GM06990 (cell line): ENCODE measurements around the gene TMPRSS4.

Experiments
- DNase-seq: peaks from one replicate; pipeline ENCODE4 v3.0.0-alpha.2; 2011; ENCODE audit not compliant: insufficient read length; ENCODE audit errors: extremely low read depth
- H3K27me3 ChIP-seq: replicated peaks from 2 replicates; pipeline ENCODE4 v1.6.0; 2011; ENCODE audit warnings: low read length; ENCODE audit not compliant: control insufficient read depth, insufficient read depth
- H3K36me3 ChIP-seq: 2 replicates; pipeline ENCODE4 v1.5.1; 2011; ENCODE audit warnings: low read length; ENCODE audit not compliant: control insufficient read depth, insufficient read depth
- H3K4me3 ChIP-seq: replicated peaks from 2 replicates; pipeline ENCODE4 v1.5.1; 2011; ENCODE audit warnings: low read depth, mild to moderate bottlenecking, control low read depth, low read length
- CTCF ChIP-seq: IDR thresholded peaks from 2 replicates; pipeline ENCODE4 v1.5.1; 2011; ENCODE audit warnings: low read length, control low read depth, mild to moderate bottlenecking, inconsistent platforms; ENCODE audit not compliant: insufficient read depth, poor library complexity, severe bottlenecking

Gene TMPRSS4

DNA sequence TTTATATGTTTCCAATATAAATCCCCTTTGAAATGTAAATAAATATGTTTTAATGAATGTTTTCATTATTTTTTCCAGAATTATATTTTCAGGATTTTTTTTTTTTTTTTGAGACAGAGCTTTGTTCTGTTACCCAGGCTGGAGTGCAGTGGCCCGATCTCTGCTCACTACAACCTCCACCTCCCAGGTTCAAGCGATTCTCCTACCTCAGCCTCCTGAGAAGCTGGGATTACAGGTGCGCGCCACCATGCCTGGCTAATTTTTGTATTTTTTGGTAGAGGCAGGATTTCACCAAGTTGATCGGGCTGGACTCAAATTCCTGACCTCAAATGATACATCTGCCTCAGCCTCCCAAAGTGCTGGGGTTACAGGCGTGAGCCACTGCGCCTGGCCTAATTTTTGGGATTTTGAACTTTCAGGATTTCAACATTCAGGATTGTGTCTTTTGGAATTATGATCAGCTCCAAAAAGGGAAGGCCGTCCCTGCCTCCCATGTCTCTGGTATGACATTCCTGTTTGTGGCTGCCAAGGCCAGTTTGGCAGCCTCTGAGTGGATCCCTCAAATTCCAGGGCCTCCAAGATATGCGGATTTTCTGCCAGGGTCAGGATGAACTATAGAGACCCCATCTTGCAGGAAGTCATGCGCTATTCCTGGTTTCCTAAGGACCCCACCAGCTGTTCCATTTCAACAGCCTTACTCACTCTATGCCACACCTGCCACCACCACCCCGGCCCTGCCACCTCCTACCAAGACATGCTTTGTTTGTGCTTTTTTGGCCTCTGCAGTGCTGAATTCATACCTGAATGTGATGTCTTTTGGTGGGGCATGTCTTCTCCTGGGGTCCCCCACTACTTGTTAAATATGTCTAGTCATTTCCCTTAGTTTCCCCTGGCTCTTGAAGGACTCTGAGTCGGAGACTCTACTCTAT, 21.9 kb upstream of the TMPRSS4 start:
- H3K27me3 ChIP-seq = peaks cover 4% of the 10 kb centered on the region
- H3K36me3 ChIP-seq = no peaks in the 10 kb centered on the region
- no peak for DNase-seq
- no peak overlapping the region for H3K4me3 ChIP-seq
- no peak for TF ChIP-seq CTCF

- Histone ChIP-seq H3K4me3 (no peak overlapping the region), H3K36me3 (no peaks in the 10 kb centered on the region), H3K27me3 (peaks cover 4% of the 10 kb centered on the region)
- no peak for DNase-seq
- no peak for TF ChIP-seq CTCF
Measured at GRCh38 chr11:118055966-118056365, 20.9 kb upstream of the TMPRSS4 start.

GRCh38 chr11:118056806-118057205, 20.1 kb upstream of the TMPRSS4 start:
- no peak for TF ChIP-seq CTCF
- DNase-seq = no peak
- no peak overlapping the region for H3K4me3 ChIP-seq
- H3K27me3 ChIP-seq = peaks cover 4% of the 10 kb centered on the region
- H3K36me3 ChIP-seq = no peaks in the 10 kb centered on the region

DNA sequence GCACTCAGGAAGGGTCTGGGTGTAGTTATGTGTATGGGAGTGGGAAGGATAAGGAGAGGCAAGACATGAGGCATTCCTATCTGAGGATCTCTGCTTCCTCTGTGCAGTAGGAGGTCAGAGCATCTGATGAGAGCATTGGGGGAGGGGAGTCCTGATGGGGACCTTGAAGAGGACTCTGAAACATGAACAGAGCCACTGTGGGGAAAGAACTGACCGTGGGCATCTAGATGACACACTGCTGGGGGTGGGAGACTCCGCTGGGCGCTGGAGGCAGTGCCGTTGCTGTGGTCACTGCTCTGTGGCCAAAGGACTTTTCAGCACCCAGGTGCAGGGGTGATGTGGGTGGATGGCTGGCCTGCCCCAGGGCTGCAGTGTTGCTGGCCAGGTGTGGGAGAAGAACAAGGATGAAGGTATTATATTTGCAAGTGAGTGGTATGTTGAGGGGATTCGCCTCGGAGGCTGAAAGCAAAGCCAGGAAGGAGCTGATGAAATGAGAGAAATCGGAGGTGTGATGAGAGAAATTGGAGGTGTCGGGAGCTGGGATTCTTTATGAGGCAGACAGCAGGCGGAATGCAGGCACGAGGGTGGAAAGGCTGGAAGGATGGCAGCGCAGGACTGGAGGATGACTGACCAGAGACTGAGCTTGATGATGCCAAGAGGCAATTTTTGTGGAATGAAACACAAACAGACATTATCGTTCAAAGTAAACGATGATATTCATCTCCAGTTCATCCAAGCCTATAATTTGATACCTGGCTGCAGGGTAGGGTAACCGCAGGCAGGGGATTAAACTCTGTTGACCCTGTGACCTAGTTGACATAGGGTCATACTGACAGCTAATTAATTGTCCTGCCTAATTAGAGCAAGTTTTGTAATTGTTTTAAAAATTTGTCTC, 19.4 kb upstream of the TMPRSS4 start:
- Histone ChIP-seq H3K36me3 (no peaks in the 10 kb centered on the region), H3K4me3 (no peak overlapping the region), H3K27me3 (peaks cover 4% of the 10 kb centered on the region)
- DNase-seq = no peak
- no peak for TF ChIP-seq CTCF

DNA sequence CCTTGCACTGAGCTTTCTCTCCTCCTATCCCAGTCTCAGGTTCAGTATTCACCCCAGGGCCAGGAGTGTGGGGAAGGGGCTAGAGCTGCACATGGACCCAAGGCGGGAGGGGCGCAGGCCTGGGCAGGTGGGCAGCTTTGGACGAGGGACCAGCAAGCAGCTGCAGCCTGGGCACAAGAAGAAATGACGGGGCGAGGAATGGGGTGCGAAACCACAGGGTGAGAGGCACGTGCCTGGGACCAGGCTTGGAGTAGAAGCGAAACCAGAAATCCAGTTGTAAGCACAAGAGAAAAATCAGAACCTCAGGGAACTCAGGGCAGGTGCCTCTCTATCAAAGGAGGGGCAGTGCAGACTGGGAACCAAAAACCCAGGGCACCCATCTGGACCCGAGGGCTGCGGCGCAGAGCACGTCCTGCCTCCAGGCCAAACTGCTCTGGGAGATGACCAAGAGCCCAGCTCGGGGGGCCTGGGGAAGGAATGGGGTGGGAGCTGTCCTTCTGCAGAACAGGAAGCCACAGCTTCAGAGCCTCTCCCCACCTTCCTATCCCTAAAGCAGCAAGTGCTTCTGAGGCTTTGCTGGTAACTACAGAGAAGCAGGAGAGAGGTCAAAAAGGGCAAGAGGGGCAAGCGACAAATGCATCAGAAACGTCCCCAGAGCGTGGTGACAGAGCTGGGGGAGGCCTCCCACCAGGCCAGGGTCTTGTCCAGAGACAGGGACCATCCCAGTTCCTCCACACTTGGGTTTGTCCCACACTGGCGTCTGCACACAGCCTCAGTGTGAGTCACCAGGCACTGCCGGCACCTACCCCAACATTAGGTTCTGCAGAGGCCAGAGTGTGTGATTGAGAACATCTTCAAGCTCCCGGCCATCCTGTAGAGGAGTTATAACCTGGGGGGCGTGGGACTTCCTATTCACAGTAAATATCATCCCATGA, 18.3 kb upstream of the TMPRSS4 start:
- DNase-seq = no peak
- Histone ChIP-seq H3K36me3 (no peaks in the 10 kb centered on the region), H3K27me3 (peaks cover 4% of the 10 kb centered on the region), H3K4me3 (no peak overlapping the region)
- no peak for TF ChIP-seq CTCF
